B cell (primary cell): ENCODE data around the gene TUBGCP2. TPM values are rescaled to one million over a fixed set of nuclear protein-coding genes. Genes with fewer than 3 reads are reported as not detected.

Experiments
- ATAC-seq: fragments of 200-7000 bp; cut with Tn5 transposase; one replicate; pipeline ENCODE4 v1.10.0; 2021; ENCODE audit warnings: low read depth, mild to moderate bottlenecking, moderate number of reproducible peaks, moderate library complexity
- CTCF ChIA-PET: fragments of 350-600 bp; sonication (Branson Sonifier 250); formaldehyde crosslinking; loops from one replicate; lab custom pipeline; 2021; ENCODE audit warnings: antibody characterized with exemption, inconsistent platforms; lab: Charles Lee
- POLR2A ChIA-PET: fragments of 350-600 bp; sonication (Branson Sonifier 250); formaldehyde crosslinking; loops from one replicate; lab custom pipeline; 2021; ENCODE audit warnings: antibody characterized with exemption; lab: Charles Lee
- DNase-seq: peaks from one replicate; pipeline ENCODE4 v3.0.0; 2013
- H2AFZ ChIP-seq: 2 replicates; pipeline ENCODE4 v1.6.1; 2012; ENCODE audit warnings: mild to moderate bottlenecking, low read depth, low read length; ENCODE audit not compliant: insufficient read depth, poor library complexity, severe bottlenecking
- H3K27ac ChIP-seq, 2 donors: 1 replicate in 1 of 2; 2 replicates in 1 of 2; pipeline ENCODE4 v1.5.1; 2012 to 2013; ENCODE audit warnings: low read length in 2 of 2, mild to moderate bottlenecking in 2 of 2, moderate library complexity in 1 of 2
- H3K27me3 ChIP-seq, 4 experiments: fragments of 200-600 bp in 1 of 4; sonication (generic) in 1 of 4; replicated peaks in 1 of 4; 1 replicate in 2 of 4; 2 replicates in 2 of 4; pipeline versions ENCODE4 v1.6.1 to v1.7.0; 2013 to 2016; ENCODE audit warnings: low read length in 3 of 4, mild to moderate bottlenecking in 2 of 4, mixed read lengths in 1 of 4, moderate library complexity in 1 of 4; ENCODE audit not compliant: insufficient read depth in 4 of 4, control insufficient read depth in 3 of 4; ENCODE audit errors: control extremely low read depth in 1 of 4
- H3K36me3 ChIP-seq, 2 experiments: replicated peaks in 1 of 2; 1 replicate in 1 of 2; 2 replicates in 1 of 2; pipeline versions ENCODE4 v1.6.1 to v1.7.1; 2013; ENCODE audit warnings: low read length in 1 of 2; ENCODE audit not compliant: insufficient read depth in 2 of 2, control insufficient read depth in 1 of 2; ENCODE audit errors: control extremely low read depth in 1 of 2, extremely low read depth in 1 of 2
- H3K4me1 ChIP-seq, 2 donors: fragments of 200-600 bp in 1 of 2; sonication (generic) in 1 of 2; 1 replicate in 1 of 2; 2 replicates in 1 of 2; pipeline versions ENCODE4 v1.5.1 to v1.6.1; 2013 to 2017; ENCODE audit warnings: low read length in 2 of 2; ENCODE audit not compliant: control insufficient read depth in 2 of 2, insufficient read depth in 2 of 2
- H3K4me2 ChIP-seq: replicated peaks from 2 replicates; pipeline ENCODE3; 2012; ENCODE audit warnings: mild to moderate bottlenecking, low read depth, low read length; ENCODE audit not compliant: poor library complexity, severe bottlenecking
- H3K4me3 ChIP-seq, 5 experiments: fragments of 200-600 bp in 1 of 5; sonication (generic) in 1 of 5; 1 replicate in 3 of 5; 2 replicates in 2 of 5; pipeline versions ENCODE4 v1.5.1 to v1.7.0; 2011 to 2016; ENCODE audit warnings: low read length in 4 of 5, mild to moderate bottlenecking in 4 of 5, low read depth in 2 of 5, control low read depth in 1 of 5, moderate library complexity in 1 of 5; ENCODE audit not compliant: insufficient read depth in 1 of 5; ENCODE audit errors: control extremely low read depth in 1 of 5, extremely low read depth in 1 of 5
- H3K79me2 ChIP-seq: fragments of 200-600 bp; sonication (generic); one replicate; pipeline ENCODE4 v1.6.0; 2016; ENCODE audit warnings: low read length; ENCODE audit not compliant: control insufficient read depth, insufficient read depth
- H3K9ac ChIP-seq: fragments of 200-600 bp; sonication (generic); 2 replicates; pipeline ENCODE4 v1.6.1; 2017; ENCODE audit warnings: mild to moderate bottlenecking, low read length, moderate library complexity
- H3K9me3 ChIP-seq, 3 donors: one replicate each; pipeline versions ENCODE4 v1.6.1 to v1.7.1; 2013; ENCODE audit warnings: low read length in 2 of 3; ENCODE audit not compliant: control insufficient read depth in 2 of 3, insufficient read depth in 1 of 3; ENCODE audit errors: control extremely low read depth in 1 of 3
- H4K20me1 ChIP-seq: 2 replicates; pipeline ENCODE4 v1.6.0; 2012; ENCODE audit warnings: mild to moderate bottlenecking, low read length; ENCODE audit not compliant: insufficient read depth, control insufficient read depth, poor library complexity, severe bottlenecking
- H3K27ac Mint-ChIP-seq: one replicate; pipeline ENCODE4 v1.8.0; 2021; ENCODE audit warnings: mixed read lengths
- H3K27me3 Mint-ChIP-seq: one replicate; pipeline ENCODE4 v1.8.0; 2021; ENCODE audit warnings: mixed read lengths
- H3K4me1 Mint-ChIP-seq: one replicate; pipeline ENCODE4 v1.8.0; 2021; ENCODE audit warnings: mixed read lengths
- H3K4me3 Mint-ChIP-seq: one replicate; pipeline ENCODE4 v1.8.0; 2021; ENCODE audit warnings: mixed read lengths
- H3K9me3 Mint-ChIP-seq: one replicate; pipeline ENCODE4 v1.8.0; 2022; ENCODE audit warnings: mixed read lengths; ENCODE audit not compliant: insufficient read depth
- CTCF ChIP-seq: fragments of 200-600 bp; IDR thresholded peaks from one replicate; pipeline ENCODE4 v1.8.0; 2022; ENCODE audit warnings: antibody characterized with exemption, mild to moderate bottlenecking
- EZH2 ChIP-seq: IDR thresholded peaks from 2 replicates; pipeline ENCODE4 v1.6.1; 2012; ENCODE audit warnings: borderline replicate concordance, low read depth, mild to moderate bottlenecking, moderate library complexity, low read length; ENCODE audit not compliant: insufficient read depth, poor library complexity, severe bottlenecking
- WGBS: methylation state at CpG from one replicate; pipeline ENCODE4 v1.1.5; 2013; ENCODE audit warnings: missing lambda C conversion rate; ENCODE audit not compliant: insufficient coverage; 5-methylcytosine and 5-hydroxymethylcytosine counted together
- intact Hi-C: fragments of 100-400 bp; cut with micrococcal nuclease; formaldehyde crosslinking; loops from one replicate; pipeline ENCODE4 v1.10.0; 2022
- polyA plus RNA-seq: library from polyadenylated mRNA; depleted of rRNA; stranded (reverse); fragments of >200 nt; gene quantifications from 2 replicates; pipeline ENCODE4 v1.2.3, GENCODE V29; 2012
- total RNA-seq, 2 donors: library from RNA; stranded (reverse); fragments of 120-200 nt in 1 of 2; gene quantifications; 1 replicate in 1 of 2; 2 replicates in 1 of 2; pipeline versions ENCODE4 v1.2.3 to v1.2.4, GENCODE V29; 2013 to 2022

TUBGCP2 gene
- total and polyA plus RNA-seq, 2 donors (not counting 1 experiment from before 2014, with no cell fraction given) = 50.3 to 90.3 TPM

- H3K27ac Mint-ChIP-seq = peak overlapping the region; percentile 61
- WGBS = 95% methylated on average over 27 of the region's 27 CpGs
- ATAC-seq (no peak), DNase-seq (no peak)
- H3K4me3 Mint-ChIP-seq = peak overlapping the region; percentile 39
- Histone ChIP-seq H3K4me2 (no peak overlapping the region), H3K4me1 (peaks cover 33 to 39% of the 10 kb centered on the region in 2 donors), H3K4me3 (no peak overlapping the region), H3K36me3 (no peaks in the 10 kb centered on the region), H2AFZ (no peak overlapping the region), H4K20me1 (no peaks in the 10 kb centered on the region), H3K27ac (no peak overlapping the region), H3K79me2 (no peaks in the 10 kb centered on the region), H3K27me3 (peaks cover 0 to 17% (median 7%) of the 10 kb centered on the region in 4 experiments), H3K9me3 (peaks cover 0 to 2% (median 0%) of the 10 kb centered on the region in 3 donors), H3K9ac (no peak overlapping the region)
- no peaks in the 10 kb centered on the region for H3K9me3 Mint-ChIP-seq
- TF ChIP-seq CTCF = no peak
- TF ChIP-seq EZH2 = no peak
- ChIA-PET POLR2A (interaction anchor here (1.4 kb wide), 1 partner anchor 18 kb away, joined by 3 read pairs; no protein-coding TSS in a partner anchor), CTCF (no interaction called here)
- intact Hi-C loops = no loop called here
- H3K27me3 Mint-ChIP-seq = peaks cover 19% of the 10 kb centered on the region
- H3K4me1 Mint-ChIP-seq = peaks cover 35% of the 10 kb centered on the region
These were observed 65.9 kb downstream of the TUBGCP2 start for GRCh38 chr10:133242611-133243356.
